22Rv1 (cell line): ENCODE data around the gene ALG2.

ENCODE experiments used
- CTCF ChIP-seq: fragments of 450-650 bp; IDR thresholded peaks from 2 replicates; pipeline ENCODE4 v1.5.1; 2017; ENCODE audit warnings: mild to moderate bottlenecking
- ZFX ChIP-seq: fragments of 450-650 bp; IDR thresholded peaks from 2 replicates; pipeline ENCODE4 v1.6.1; 2017; ENCODE audit warnings: antibody characterized with exemption, borderline replicate concordance

DNA sequence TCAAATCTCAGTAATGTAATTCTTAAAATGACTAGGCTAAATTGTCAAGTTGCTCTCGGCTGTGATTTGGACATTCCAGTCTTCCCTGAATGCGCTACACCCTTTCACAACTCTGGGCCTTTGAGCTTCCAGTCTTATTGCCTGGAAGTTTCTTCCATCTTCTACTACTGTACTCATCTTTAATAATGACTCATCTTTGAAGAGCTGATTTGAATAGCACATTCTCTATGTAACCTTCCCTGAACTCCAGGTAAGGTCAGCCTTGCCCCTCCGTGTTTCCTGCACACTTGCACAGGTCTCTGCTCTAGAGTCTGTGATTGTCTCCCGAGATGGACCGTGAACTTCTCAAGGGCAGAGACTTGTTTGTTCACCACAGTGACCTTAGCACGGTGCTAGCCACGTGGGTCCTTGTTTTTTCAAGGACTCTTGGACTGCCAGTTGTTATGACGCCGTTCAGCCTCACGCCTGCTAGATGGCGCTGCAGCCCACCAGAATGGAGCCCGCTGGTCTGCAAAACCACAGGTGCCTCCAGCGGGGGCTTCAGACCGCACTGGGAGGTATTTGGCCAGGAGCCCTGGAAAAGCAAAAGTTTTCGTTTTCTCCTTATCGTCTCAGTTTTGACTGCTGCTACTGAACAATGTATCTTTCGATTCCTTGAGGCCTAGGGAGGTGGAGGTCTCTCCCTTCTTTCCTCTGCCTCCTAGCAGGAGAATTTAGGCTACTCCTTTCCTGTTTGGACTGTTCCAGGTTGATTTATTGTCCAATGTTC is 44.7 kb upstream of the ALG2 start:
- peak; percentile 91 for TF ChIP-seq CTCF
- TF ChIP-seq ZFX, result no peak
